Activated CD8-positive, alpha-beta memory T cell treated with anti-CD3 and anti-CD28 coated beads, Interleukin-2, amount 50 U/mL, for 48 hours (primary cell): ENCODE results near the gene CIITA.

Experiments used
- DNase-seq: peaks from one replicate; pipeline ENCODE4 v3.0.0-alpha.2; 2020

CIITA gene

DNA sequence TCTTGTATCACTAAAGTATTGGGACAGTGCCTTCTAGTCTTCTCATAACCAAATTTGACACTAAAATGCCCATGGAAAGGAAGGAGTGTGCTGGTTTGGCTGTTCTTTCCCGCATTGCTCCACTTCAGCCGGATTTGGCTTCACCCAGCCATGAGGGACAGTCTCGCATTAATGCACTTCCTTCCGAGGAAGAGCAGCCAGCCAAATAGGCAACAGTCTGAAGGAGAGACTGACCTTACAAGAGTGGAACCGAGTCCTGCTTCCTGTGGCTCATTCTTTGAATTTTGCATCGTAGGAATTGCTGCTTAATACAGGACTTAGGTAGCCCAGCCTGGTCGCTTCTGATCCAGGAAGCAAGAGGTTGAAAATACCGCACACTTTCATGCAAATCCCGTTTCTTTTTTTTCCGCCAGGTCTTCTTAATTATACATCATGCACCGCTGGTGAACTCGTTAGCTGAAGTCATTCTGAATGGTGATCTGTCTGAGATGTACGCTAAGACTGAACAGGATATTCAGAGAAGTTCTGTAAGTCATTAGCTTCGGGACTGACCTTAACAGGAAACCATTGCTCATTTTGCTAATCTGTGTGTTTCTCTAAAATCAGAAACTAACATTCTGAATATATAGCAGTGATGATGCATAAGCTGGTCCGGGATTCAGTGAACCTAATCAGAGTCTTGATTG lies 105.6 kb downstream of the CIITA start:
- no peak for DNase-seq

DNA sequence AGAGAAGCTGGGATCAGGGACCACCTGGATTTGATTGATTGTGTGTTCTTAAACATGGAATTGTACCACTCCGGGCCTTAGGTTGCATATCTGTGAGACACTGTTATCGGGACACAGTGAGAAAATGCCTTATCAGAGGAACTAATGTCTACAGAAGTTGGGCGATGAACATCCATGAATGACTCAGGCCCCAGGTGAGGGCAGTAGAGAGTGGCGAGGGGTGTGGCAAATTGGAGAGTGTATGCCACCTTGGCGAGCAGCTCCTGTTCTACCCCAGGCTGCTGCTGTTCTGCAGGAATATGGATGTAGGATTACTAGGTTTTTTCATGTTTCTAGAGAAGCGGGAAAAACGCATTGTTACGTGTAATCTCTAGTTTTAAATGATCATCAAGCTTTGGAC lies 106.2 kb downstream of the CIITA start:
- no peak for DNase-seq

DNA sequence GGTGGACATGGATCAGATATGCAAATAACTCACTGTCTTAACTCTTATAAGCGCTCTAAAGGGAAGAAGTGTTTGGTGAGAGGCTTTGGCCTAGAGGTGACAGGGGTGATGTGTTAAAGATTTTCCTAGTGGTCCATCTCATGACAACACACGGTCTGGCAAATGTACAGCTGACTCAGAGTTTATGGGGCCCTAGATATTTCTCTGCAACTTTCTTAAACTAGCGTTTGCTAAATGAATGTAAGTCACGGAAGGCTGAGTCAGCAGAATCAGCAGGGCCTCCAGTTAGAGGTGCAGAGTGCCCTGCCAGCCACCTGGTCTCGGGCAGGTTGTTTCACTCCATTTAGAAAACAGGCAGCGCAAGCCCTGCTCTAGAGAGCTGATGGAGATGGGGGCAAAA lies 107.5 kb downstream of the CIITA start:
- no peak for DNase-seq
